CD14-positive monocyte (primary cell): ENCODE results near the gene NOS1. TPM values are rescaled to one million over a fixed set of nuclear protein-coding genes. Genes with fewer than 3 reads are reported as not detected.
A peak's percentile ranks its signal among the peaks of the same experiment; 100 is the strongest.

Experiments
- DNase-seq, 3 donors: peaks; one replicate each; pipeline ENCODE4 v3.0.0-alpha.2; 2011 to 2022
- H2AFZ ChIP-seq: 2 replicates; pipeline ENCODE4 v1.6.0; 2012; ENCODE audit warnings: mild to moderate bottlenecking, low read depth, low read length, inconsistent platforms; ENCODE audit not compliant: insufficient read depth, poor library complexity, severe bottlenecking
- H3K27ac ChIP-seq, 2 donors: 1 replicate in 1 of 2; 2 replicates in 1 of 2; pipeline ENCODE4 v1.5.1; 2012 to 2013; ENCODE audit warnings: low read length in 2 of 2, control low read depth in 1 of 2, inconsistent platforms in 1 of 2, low read depth in 1 of 2, mild to moderate bottlenecking in 1 of 2
- H3K27me3 ChIP-seq, 2 donors: one replicate each; pipeline versions ENCODE4 v1.6.0 to v1.6.1; 2011 to 2013; ENCODE audit warnings: low read length in 2 of 2; ENCODE audit not compliant: control insufficient read depth in 2 of 2, insufficient read depth in 2 of 2
- H3K36me3 ChIP-seq, 2 donors: replicated peaks in 1 of 2; 1 replicate in 1 of 2; 2 replicates in 1 of 2; pipeline versions ENCODE4 v1.5.1 to v1.6.1; 2012 to 2013; ENCODE audit warnings: low read length in 2 of 2, control low read depth in 1 of 2, inconsistent platforms in 1 of 2, mild to moderate bottlenecking in 1 of 2; ENCODE audit not compliant: insufficient read depth in 2 of 2, control insufficient read depth in 1 of 2
- H3K4me1 ChIP-seq, 2 donors: 1 replicate in 1 of 2; 2 replicates in 1 of 2; pipeline versions ENCODE4 v1.5.1 to v1.6.1; 2012 to 2013; ENCODE audit warnings: low read length in 2 of 2, control low read depth in 1 of 2, inconsistent platforms in 1 of 2, mild to moderate bottlenecking in 1 of 2, moderate library complexity in 1 of 2; ENCODE audit not compliant: insufficient read depth in 2 of 2, control insufficient read depth in 1 of 2
- H3K4me2 ChIP-seq: replicated peaks from 2 replicates; pipeline ENCODE3; 2012; ENCODE audit warnings: low read length, moderate library complexity, mild to moderate bottlenecking; ENCODE audit not compliant: poor library complexity, severe bottlenecking; ENCODE audit errors: extremely low read depth
- H3K4me3 ChIP-seq, 3 experiments: fragments of 200-600 bp in 1 of 3; sonication (generic) in 1 of 3; replicated peaks in 1 of 3; 1 replicate in 2 of 3; 2 replicates in 1 of 3; pipeline ENCODE4 v1.5.1; 2011 to 2013; ENCODE audit warnings: low read length in 3 of 3, mild to moderate bottlenecking in 3 of 3, control low read depth in 2 of 3, low read depth in 2 of 3, inconsistent platforms in 1 of 3, moderate library complexity in 1 of 3
- H3K79me2 ChIP-seq: 2 replicates; pipeline ENCODE4 v1.6.0; 2012; ENCODE audit warnings: mild to moderate bottlenecking, control low read depth, inconsistent platforms, low read length, moderate library complexity; ENCODE audit not compliant: insufficient read depth
- H3K9ac ChIP-seq: 2 replicates; pipeline ENCODE4 v1.6.0; 2017; ENCODE audit warnings: low read length, mild to moderate bottlenecking; ENCODE audit not compliant: insufficient read depth, poor library complexity, severe bottlenecking
- H3K9me3 ChIP-seq, 2 donors: replicated peaks in 1 of 2; 1 replicate in 1 of 2; 2 replicates in 1 of 2; pipeline versions ENCODE4 v1.5.1 to v1.6.1; 2012 to 2013; ENCODE audit warnings: low read length in 2 of 2, control low read depth in 1 of 2; ENCODE audit not compliant: control insufficient read depth in 1 of 2, insufficient read depth in 1 of 2
- H4K20me1 ChIP-seq: 2 replicates; pipeline ENCODE4 v1.6.0; 2012; ENCODE audit warnings: mild to moderate bottlenecking, low read length, control low read depth, moderate library complexity; ENCODE audit not compliant: insufficient read depth
- H3K27ac Mint-ChIP-seq, 7 donors: one replicate each; pipeline ENCODE4 v1.8.0; 2020; ENCODE audit warnings: mild to moderate bottlenecking in 7 of 7, mixed read lengths in 7 of 7, moderate library complexity in 6 of 7, inconsistent platforms in 2 of 7
- H3K27me3 Mint-ChIP-seq, 3 donors: one replicate each; pipeline ENCODE4 v1.8.0; 2021 to 2022; ENCODE audit warnings: low read depth in 3 of 3, mild to moderate bottlenecking in 3 of 3, mixed read lengths in 3 of 3, moderate library complexity in 3 of 3, inconsistent platforms in 1 of 3
- H3K36me3 Mint-ChIP-seq, 2 donors: one replicate each; pipeline ENCODE4 v1.8.0; 2020; ENCODE audit warnings: mixed read lengths in 2 of 2, inconsistent platforms in 1 of 2, mild to moderate bottlenecking in 1 of 2
- H3K4me1 Mint-ChIP-seq: one replicate; pipeline ENCODE4 v1.8.0; 2020; ENCODE audit warnings: mild to moderate bottlenecking, mixed read lengths
- H3K4me3 Mint-ChIP-seq, 2 donors: one replicate each; pipeline ENCODE4 v1.8.0; 2020; ENCODE audit warnings: mild to moderate bottlenecking in 2 of 2, mixed read lengths in 2 of 2, moderate library complexity in 1 of 2
- H3K9me3 Mint-ChIP-seq, 7 donors: one replicate each; pipeline ENCODE4 v1.8.0; 2020 to 2022; ENCODE audit warnings: mixed read lengths in 7 of 7, mild to moderate bottlenecking in 6 of 7, moderate library complexity in 6 of 7, inconsistent platforms in 2 of 7
- CTCF ChIP-seq: fragments of 200-600 bp; IDR thresholded peaks from one replicate; pipeline ENCODE4 v1.8.0; 2022; ENCODE audit warnings: antibody characterized with exemption, mild to moderate bottlenecking
- WGBS: methylation state at CpG from one replicate; pipeline ENCODE4 v1.1.5; 2013; ENCODE audit warnings: missing lambda C conversion rate; ENCODE audit not compliant: insufficient coverage; 5-methylcytosine and 5-hydroxymethylcytosine counted together
- intact Hi-C, 2 donors: fragments of 100-400 bp; cut with micrococcal nuclease; formaldehyde crosslinking; loops; one replicate each; pipeline versions ENCODE4 v1.15.0 to v1.15.1; 2023
- polyA plus RNA-seq, 3 donors: library from polyadenylated mRNA; depleted of rRNA in 1 of 3; unstranded in 2 of 3; stranded (reverse) in 1 of 3; fragments of 300-500 nt in 2 of 3; fragments of >200 nt in 1 of 3; fragmentation: Illumina TruSeq in 2 of 3; gene quantifications; 1 replicate in 2 of 3; 2 replicates in 1 of 3; pipeline ENCODE4 v1.2.3, GENCODE V29; 2012 to 2021

NOS1 gene
- polyA plus RNA-seq, 3 donors, result not detected

GRCh38 chr12:117218149-117218548 lies 143.3 kb downstream of the NOS1 start:
- no peaks in the 10 kb centered on the region for H3K4me1 ChIP-seq
- WGBS, result 75% methylated on average over 4 of the region's 7 CpGs
- no peaks in the 10 kb centered on the region for H4K20me1 ChIP-seq
- Mint-ChIP-seq H3K4me1 (no peaks in the 10 kb centered on the region), H3K27me3 (peaks cover 7 to 19% (median 11%) of the 10 kb centered on the region in 3 donors), H3K36me3 (no peaks in the 10 kb centered on the region), H3K9me3 (no peaks in the 10 kb centered on the region), H3K27ac (no peak overlapping the region), H3K4me3 (no peak overlapping the region)
- DNase-seq, result no peak
- no peaks in the 10 kb centered on the region for H3K36me3 ChIP-seq
- no peaks in the 10 kb centered on the region for H3K27me3 ChIP-seq
- H3K27ac ChIP-seq, result no peak overlapping the region
- no peak overlapping the region for H3K4me2 ChIP-seq
- intact Hi-C loops, result no loop called here
- H2AFZ ChIP-seq, result no peak overlapping the region
- no peak overlapping the region for H3K9ac ChIP-seq
- no peaks in the 10 kb centered on the region for H3K79me2 ChIP-seq
- no peaks in the 10 kb centered on the region for H3K9me3 ChIP-seq
- H3K4me3 ChIP-seq, result no peak overlapping the region
- TF ChIP-seq CTCF, result no peak

GRCh38 chr12:117216686-117217085 lies 144.7 kb downstream of the NOS1 start:
- Histone ChIP-seq H2AFZ (no peak overlapping the region), H3K27ac (no peak overlapping the region), H3K79me2 (no peaks in the 10 kb centered on the region), H3K9ac (no peak overlapping the region), H3K27me3 (no peaks in the 10 kb centered on the region), H3K9me3 (no peaks in the 10 kb centered on the region), H3K4me2 (no peak overlapping the region), H3K4me1 (no peaks in the 10 kb centered on the region), H4K20me1 (no peaks in the 10 kb centered on the region), H3K4me3 (no peak overlapping the region), H3K36me3 (no peaks in the 10 kb centered on the region)
- H3K4me1 Mint-ChIP-seq, result no peaks in the 10 kb centered on the region
- no peak for DNase-seq
- intact Hi-C loops, result no loop called here
- H3K36me3 Mint-ChIP-seq, result no peaks in the 10 kb centered on the region
- H3K27ac Mint-ChIP-seq, result peak overlapping the region in 1 of 7 donors; percentile 46
- 93% methylated on average over 4 of the region's 5 CpGs for WGBS
- no peaks in the 10 kb centered on the region for H3K9me3 Mint-ChIP-seq
- no peak for TF ChIP-seq CTCF
- no peak overlapping the region for H3K4me3 Mint-ChIP-seq
- H3K27me3 Mint-ChIP-seq, result peaks cover 7 to 18% (median 13%) of the 10 kb centered on the region in 3 donors
